Karpas-422 (cell line): ENCODE measurements around the gene ASB15. TPM values are rescaled to one million over a fixed set of nuclear protein-coding genes. Genes with fewer than 3 reads are reported as not detected.

Source experiments
- DNase-seq: peaks from one replicate; pipeline ENCODE4 v3.0.0-alpha.2; 2015
- H2AFZ ChIP-seq: fragments of 200-600 bp; sonication (generic); 2 replicates; pipeline ENCODE4 v1.6.1; 2014; ENCODE audit warnings: antibody characterized with exemption, low read length, mixed read lengths
- H3K27ac ChIP-seq: fragments of 200-600 bp; sonication (generic); 2 replicates; pipeline ENCODE4 v1.5.1; 2014; ENCODE audit warnings: mild to moderate bottlenecking, low read length, moderate library complexity
- H3K27me3 ChIP-seq: fragments of 200-600 bp; sonication (generic); 2 replicates; pipeline ENCODE4 v1.6.1; 2014; ENCODE audit warnings: low read length, mixed read lengths
- H3K36me3 ChIP-seq: fragments of 200-600 bp; sonication (generic); 2 replicates; pipeline ENCODE4 v1.6.1; 2014; ENCODE audit warnings: low read length, mixed read lengths; ENCODE audit not compliant: insufficient read depth
- H3K4me1 ChIP-seq: fragments of 200-600 bp; sonication (generic); 2 replicates; pipeline ENCODE4 v1.6.1; 2014; ENCODE audit warnings: mild to moderate bottlenecking, low read length, mixed read lengths
- H3K4me2 ChIP-seq: fragments of 200-600 bp; sonication (generic); 2 replicates; pipeline ENCODE4 v1.6.1; 2014; ENCODE audit warnings: low read length, low read depth, mild to moderate bottlenecking; ENCODE audit not compliant: poor library complexity, severe bottlenecking
- H3K4me3 ChIP-seq: fragments of 200-600 bp; sonication (generic); 2 replicates; pipeline ENCODE4 v1.5.1; 2014; ENCODE audit warnings: mild to moderate bottlenecking, antibody characterized with exemption, low read length, mixed read lengths
- H3K79me2 ChIP-seq: fragments of 200-600 bp; sonication (generic); 2 replicates; pipeline ENCODE4 v1.6.1; 2014; ENCODE audit warnings: mild to moderate bottlenecking, low read length, mixed read lengths
- H3K9ac ChIP-seq: fragments of 200-600 bp; sonication (generic); 2 replicates; pipeline ENCODE4 v1.6.0; 2014; ENCODE audit warnings: low read length
- H3K9me2 ChIP-seq: fragments of 200-600 bp; sonication (generic), shearing (Covaris generic); replicated peaks from 2 replicates; pipeline ENCODE4 v1.6.0; 2014; ENCODE audit warnings: mild to moderate bottlenecking, low read length, moderate library complexity; ENCODE audit not compliant: insufficient read depth
- H3K9me3 ChIP-seq: fragments of 300-700, 200-600 bp; sonication (generic); 2 replicates; pipeline ENCODE4 v1.6.1; 2014; ENCODE audit warnings: low read length, mixed read lengths
- H4K20me1 ChIP-seq: fragments of 200-600 bp; sonication (generic); 2 replicates; pipeline ENCODE4 v1.6.1; 2014; ENCODE audit warnings: mild to moderate bottlenecking, antibody characterized with exemption, low read length, low read depth; ENCODE audit not compliant: insufficient read depth
- total RNA-seq: library from RNA; depleted of rRNA; stranded (reverse); fragments of >200 nt; shearing (Covaris generic); gene quantifications from 2 replicates; pipeline ENCODE4 v1.2.3, GENCODE V29; 2014; ENCODE audit warnings: low replicate concordance

The ASB15 gene
- total RNA-seq, 1 experiment from 2014 or later: 0.04 TPM

DNA sequence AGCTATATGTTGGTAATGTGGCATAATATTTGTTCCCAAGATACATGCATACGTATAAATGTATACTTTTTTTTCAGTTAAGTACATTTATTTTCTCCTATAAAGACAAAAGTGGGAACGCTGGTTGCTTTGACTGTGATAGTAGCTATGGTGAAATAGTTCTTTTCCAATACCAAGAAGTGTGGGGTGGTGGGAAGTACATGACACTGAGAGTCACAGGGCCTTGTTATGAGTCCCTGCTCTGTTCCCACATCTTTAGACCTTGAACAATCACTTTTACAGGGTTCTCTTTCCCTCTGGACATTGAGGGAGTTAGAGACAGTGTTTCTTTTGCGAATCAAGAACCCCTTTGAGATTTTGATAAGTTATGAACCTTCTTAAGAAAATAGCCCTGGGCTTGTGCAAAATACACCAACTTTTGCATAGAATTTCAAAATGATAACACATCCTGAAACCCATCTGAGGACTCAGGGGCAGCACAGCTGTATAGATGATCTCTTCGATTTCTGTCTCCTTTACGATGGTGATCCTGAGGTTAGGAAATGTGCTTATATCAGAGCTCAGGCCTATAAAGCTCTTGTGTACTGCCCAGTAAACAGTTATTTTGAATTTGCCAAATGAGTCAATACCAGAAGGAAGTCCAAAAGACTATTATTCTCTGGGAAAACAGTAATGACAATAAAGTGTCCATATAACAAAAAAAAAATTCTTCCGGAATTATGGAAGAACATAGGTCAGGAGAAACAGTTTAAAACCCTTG lies 55.1 kb downstream of the ASB15 start:
- Histone ChIP-seq H3K9me3 (no peaks in the 10 kb centered on the region), H3K4me3 (no peak overlapping the region), H3K9ac (no peak overlapping the region), H3K4me2 (no peak overlapping the region), H2AFZ (no peak overlapping the region), H3K4me1 (no peaks in the 10 kb centered on the region), H3K9me2 (no peaks in the 10 kb centered on the region), H3K27me3 (no peaks in the 10 kb centered on the region), H3K79me2 (no peaks in the 10 kb centered on the region), H4K20me1 (no peaks in the 10 kb centered on the region), H3K27ac (no peak overlapping the region), H3K36me3 (no peaks in the 10 kb centered on the region)
- no peak for DNase-seq

DNA sequence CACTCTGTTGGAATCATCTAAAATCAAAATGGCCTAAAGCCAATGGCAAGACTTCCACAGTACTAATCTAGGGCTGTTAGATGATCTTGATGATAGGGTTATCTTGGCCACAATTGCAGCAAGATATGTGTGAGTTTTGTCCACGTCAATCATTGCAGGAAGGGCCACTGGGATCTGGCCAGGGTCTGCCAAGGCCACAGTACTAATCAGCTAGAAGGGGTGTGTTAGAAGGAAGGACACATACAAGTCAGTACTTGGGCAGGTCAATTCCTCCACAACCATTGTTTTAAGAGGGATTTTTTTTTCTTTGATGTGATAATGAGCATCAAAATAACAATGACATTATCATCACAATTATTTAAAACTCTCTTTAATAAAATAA lies 55.7 kb downstream of the ASB15 start:
- Histone ChIP-seq H3K27ac (no peak overlapping the region), H3K27me3 (no peaks in the 10 kb centered on the region), H3K4me2 (no peak overlapping the region), H3K79me2 (no peaks in the 10 kb centered on the region), H3K9me3 (no peaks in the 10 kb centered on the region), H3K9ac (no peak overlapping the region), H2AFZ (no peak overlapping the region), H3K9me2 (no peaks in the 10 kb centered on the region), H3K36me3 (no peaks in the 10 kb centered on the region), H4K20me1 (no peaks in the 10 kb centered on the region), H3K4me1 (no peaks in the 10 kb centered on the region), H3K4me3 (no peak overlapping the region)
- no peak for DNase-seq

DNA sequence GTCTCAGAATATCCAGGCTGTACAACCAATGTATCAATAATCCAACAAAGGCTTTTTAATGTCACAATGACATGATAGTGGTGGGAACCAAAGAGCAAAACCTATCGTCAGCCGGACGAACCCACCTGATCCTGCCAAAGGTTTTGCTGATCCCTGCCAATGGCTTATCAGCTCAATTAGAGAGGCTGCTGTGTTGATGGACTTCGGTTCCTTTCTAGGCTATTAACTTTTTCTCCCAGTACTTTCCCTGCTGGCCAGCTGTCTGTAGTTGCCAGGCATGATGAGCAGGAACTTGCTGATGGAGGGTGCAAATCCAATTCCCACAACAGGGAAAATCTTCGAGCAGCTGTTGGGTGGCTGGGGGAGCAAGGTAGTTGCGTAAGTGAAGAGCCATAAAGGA lies 56.4 kb downstream of the ASB15 start:
- Histone ChIP-seq H3K4me3 (no peak overlapping the region), H3K4me2 (no peak overlapping the region), H3K9ac (no peak overlapping the region), H3K27me3 (no peaks in the 10 kb centered on the region), H3K79me2 (no peaks in the 10 kb centered on the region), H3K9me2 (no peaks in the 10 kb centered on the region), H4K20me1 (no peaks in the 10 kb centered on the region), H3K27ac (no peak overlapping the region), H2AFZ (no peak overlapping the region), H3K9me3 (no peaks in the 10 kb centered on the region), H3K36me3 (no peaks in the 10 kb centered on the region), H3K4me1 (no peaks in the 10 kb centered on the region)
- DNase-seq: no peak

DNA sequence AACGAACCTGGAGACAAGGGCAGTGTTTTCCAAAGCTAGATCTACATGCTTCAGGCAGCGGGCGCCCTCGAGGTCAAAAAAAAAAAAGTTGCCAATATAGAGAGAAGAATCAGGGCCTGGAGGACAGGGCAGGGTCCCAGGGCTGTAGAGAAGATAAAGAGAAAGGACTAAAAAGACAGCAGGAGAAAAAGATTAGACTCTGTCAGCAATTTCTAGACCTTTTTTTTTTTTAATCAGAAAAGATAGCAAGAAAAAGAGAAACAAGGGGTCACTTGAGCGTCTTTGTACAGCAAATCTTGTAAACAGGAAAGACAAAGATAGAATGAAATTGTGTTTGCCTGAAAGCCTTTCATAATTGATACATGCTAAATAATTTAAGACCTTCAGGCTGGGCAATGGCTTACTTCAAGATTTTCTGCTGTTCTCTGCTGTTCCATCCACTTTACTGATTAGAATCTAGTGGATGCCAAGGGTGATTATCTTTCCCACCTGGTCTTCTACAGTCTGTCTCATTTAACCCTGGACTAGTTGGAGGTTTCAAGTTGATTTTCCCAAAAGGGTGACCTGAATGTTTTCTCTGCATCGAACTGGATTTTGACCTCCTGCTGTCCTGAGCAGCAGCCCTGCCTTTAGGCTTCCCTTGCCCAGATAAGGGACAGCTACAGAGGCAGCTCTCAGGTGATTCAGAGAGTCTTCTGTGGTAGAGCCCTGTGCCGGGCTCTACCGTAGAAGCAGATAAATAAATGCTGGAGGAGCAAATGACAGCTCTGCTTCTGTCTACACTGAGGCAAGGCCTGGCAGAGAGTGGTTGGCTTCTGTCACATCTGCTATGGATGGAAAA lies 59.1 kb downstream of the ASB15 start:
- H2AFZ ChIP-seq: no peak overlapping the region
- no peaks in the 10 kb centered on the region for H3K9me2 ChIP-seq

DNA sequence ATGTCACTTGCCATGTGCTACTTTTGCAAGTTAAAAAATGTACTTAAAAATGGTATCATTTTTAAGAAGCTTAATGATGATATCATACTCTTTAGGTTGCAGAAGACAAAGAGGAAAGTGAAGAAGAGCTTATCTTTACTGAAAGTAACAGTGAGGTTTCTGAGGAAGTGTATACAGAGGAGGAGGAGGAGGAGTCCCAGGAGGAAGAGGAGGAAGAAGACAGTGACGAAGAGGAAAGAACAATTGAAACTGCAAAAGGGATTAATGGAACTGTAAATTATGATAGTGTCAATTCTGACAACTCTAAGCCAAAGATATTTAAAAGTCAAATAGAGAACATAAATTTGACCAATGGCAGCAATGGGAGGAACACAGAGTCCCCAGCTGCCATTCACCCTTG lies 60.1 kb downstream of the ASB15 start:
- H4K20me1 ChIP-seq: no peaks in the 10 kb centered on the region
- no peaks in the 10 kb centered on the region for H3K9me2 ChIP-seq

More for the DNA sequence above, 59.1 kb downstream of the ASB15 start:
- Histone ChIP-seq H3K4me3 (no peak overlapping the region), H3K36me3 (no peaks in the 10 kb centered on the region), H3K4me1 (no peaks in the 10 kb centered on the region), H3K27me3 (no peaks in the 10 kb centered on the region), H4K20me1 (no peaks in the 10 kb centered on the region), H3K27ac (no peak overlapping the region), H3K9ac (no peak overlapping the region), H3K4me2 (no peak overlapping the region), H3K9me3 (no peaks in the 10 kb centered on the region), H3K79me2 (no peaks in the 10 kb centered on the region)
- no peak for DNase-seq

DNA sequence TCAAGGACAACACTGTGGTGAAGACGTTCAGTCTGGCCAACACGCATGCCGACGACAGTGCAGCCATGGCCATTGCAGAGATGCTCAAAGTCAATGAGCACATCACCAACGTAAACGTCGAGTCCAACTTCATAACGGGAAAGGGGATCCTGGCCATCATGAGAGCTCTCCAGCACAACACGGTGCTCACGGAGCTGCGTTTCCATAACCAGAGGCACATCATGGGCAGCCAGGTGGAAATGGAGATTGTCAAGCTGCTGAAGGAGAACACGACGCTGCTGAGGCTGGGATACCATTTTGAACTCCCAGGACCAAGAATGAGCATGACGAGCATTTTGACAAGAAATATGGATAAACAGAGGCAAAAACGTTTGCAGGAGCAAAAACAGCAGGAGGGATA lies 60.7 kb downstream of the ASB15 start:
- H3K4me3 ChIP-seq: no peak overlapping the region
- no peak overlapping the region for H3K27ac ChIP-seq
- no peaks in the 10 kb centered on the region for H3K27me3 ChIP-seq
- H3K36me3 ChIP-seq: no peaks in the 10 kb centered on the region
- H3K79me2 ChIP-seq: no peaks in the 10 kb centered on the region
- no peak overlapping the region for H2AFZ ChIP-seq
- no peak overlapping the region for H3K9ac ChIP-seq
- no peaks in the 10 kb centered on the region for H3K9me2 ChIP-seq
- no peaks in the 10 kb centered on the region for H4K20me1 ChIP-seq
- no peak for DNase-seq
- H3K4me2 ChIP-seq: no peak overlapping the region
- H3K9me3 ChIP-seq: no peaks in the 10 kb centered on the region
- H3K4me1 ChIP-seq: no peaks in the 10 kb centered on the region

More for the DNA sequence above, 60.1 kb downstream of the ASB15 start:
- no peaks in the 10 kb centered on the region for H3K27me3 ChIP-seq
- no peak overlapping the region for H3K9ac ChIP-seq
- no peaks in the 10 kb centered on the region for H3K36me3 ChIP-seq
- no peak for DNase-seq
- H3K4me2 ChIP-seq: no peak overlapping the region
- H3K79me2 ChIP-seq: no peaks in the 10 kb centered on the region
- H2AFZ ChIP-seq: no peak overlapping the region
- no peaks in the 10 kb centered on the region for H3K4me1 ChIP-seq
- no peak overlapping the region for H3K27ac ChIP-seq
- H3K9me3 ChIP-seq: no peaks in the 10 kb centered on the region
- H3K4me3 ChIP-seq: no peak overlapping the region

DNA sequence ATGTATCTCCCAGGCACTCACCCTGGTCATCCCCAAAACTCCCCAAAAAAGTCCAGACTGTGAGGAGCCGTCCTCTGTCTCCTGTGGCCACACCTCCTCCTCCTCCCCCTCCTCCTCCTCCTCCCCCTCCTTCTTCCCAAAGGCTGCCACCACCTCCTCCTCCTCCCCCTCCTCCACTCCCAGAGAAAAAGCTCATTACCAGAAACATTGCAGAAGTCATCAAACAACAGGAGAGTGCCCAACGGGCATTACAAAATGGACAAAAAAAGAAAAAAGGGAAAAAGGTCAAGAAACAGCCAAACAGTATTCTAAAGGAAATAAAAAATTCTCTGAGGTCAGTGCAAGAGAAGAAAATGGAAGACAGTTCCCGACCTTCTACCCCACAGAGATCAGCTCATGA lies 61.1 kb downstream of the ASB15 start:
- Histone ChIP-seq H3K4me2 (no peak overlapping the region), H2AFZ (no peak overlapping the region), H3K4me3 (no peak overlapping the region), H3K9me2 (no peaks in the 10 kb centered on the region), H4K20me1 (no peaks in the 10 kb centered on the region), H3K9ac (no peak overlapping the region), H3K36me3 (no peaks in the 10 kb centered on the region), H3K79me2 (no peaks in the 10 kb centered on the region), H3K9me3 (no peaks in the 10 kb centered on the region), H3K4me1 (no peaks in the 10 kb centered on the region), H3K27me3 (no peaks in the 10 kb centered on the region), H3K27ac (no peak overlapping the region)
- DNase-seq: no peak

DNA sequence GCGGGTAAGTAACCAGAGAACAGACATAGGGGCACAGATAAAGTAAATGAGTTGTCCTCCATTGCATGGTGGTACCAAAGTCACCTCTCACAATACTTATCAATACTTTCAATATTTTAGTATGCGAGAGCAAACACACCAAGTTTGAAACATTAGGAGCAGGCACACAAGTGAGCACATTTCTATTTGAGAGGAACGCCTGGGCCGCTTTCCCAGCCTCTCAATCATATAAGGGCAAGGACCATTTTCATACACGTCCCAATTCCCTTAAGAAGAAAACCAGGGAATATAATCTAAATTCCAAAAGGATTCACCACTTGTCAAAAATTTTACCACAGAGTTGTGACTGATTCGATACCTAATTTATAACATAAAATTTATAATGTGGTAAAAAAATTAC lies 61.6 kb downstream of the ASB15 start:
- H3K9ac ChIP-seq: no peak overlapping the region
- H3K4me1 ChIP-seq: no peaks in the 10 kb centered on the region
- H3K27ac ChIP-seq: no peak overlapping the region
- no peaks in the 10 kb centered on the region for H3K27me3 ChIP-seq
- DNase-seq: no peak
- H3K4me2 ChIP-seq: no peak overlapping the region
- H3K9me2 ChIP-seq: no peaks in the 10 kb centered on the region
- H3K4me3 ChIP-seq: no peak overlapping the region
- H3K36me3 ChIP-seq: no peaks in the 10 kb centered on the region
- H4K20me1 ChIP-seq: no peaks in the 10 kb centered on the region
- no peak overlapping the region for H2AFZ ChIP-seq
- no peaks in the 10 kb centered on the region for H3K79me2 ChIP-seq
- H3K9me3 ChIP-seq: no peaks in the 10 kb centered on the region
